Left colon (tissue), 2 donors: ENCODE data around the gene ERVFRD-1. TPM values are rescaled to one million over a fixed set of nuclear protein-coding genes. Genes with fewer than 3 reads are reported as not detected.

Experiments
- ATAC-seq: fragments of 200-7000 bp; cut with Tn5 transposase; one replicate; pipeline ENCODE4 v1.9.1; 2020; ENCODE audit warnings: mild to moderate bottlenecking, moderate library complexity
- DNase-seq, 2 donors: peaks; one replicate each; pipeline ENCODE4 v3.0.0-alpha.2; 2020
- intact Hi-C, 2 donors: fragments of 100-400 bp; cut with DNase I in 1 of 2; cut with micrococcal nuclease in 1 of 2; formaldehyde crosslinking; loops; one replicate each; pipeline versions ENCODE4 v1.11.2 to v1.14.0; 2022; cut with DNase I, micrococcal nuclease
- long read RNA-seq: library from polyadenylated mRNA; unstranded; transcript quantifications from one replicate; pipeline ENCODE4 v2.0.0, GENCODE V29; 2021
- total RNA-seq, 2 donors: library from RNA; stranded (reverse); fragmentation: NEBNext Ultra II Directional; extraction: Animal tissue kit (Norgen Biotek cat#: 25700); gene quantifications; one replicate each; pipeline ENCODE4 v1.2.1, GENCODE V29; 2021
- donor health status: DM: no; HTN: no; CAD: no.
- donor health status: DM: yes; HTN: yes; CAD: no.

The ERVFRD-1 gene
- under 1 TPM; 0.09 to 0.14 TPM for total RNA-seq
- long read RNA-seq, result 0 reads

GRCh38 chr6:11110921-11111768, at the start of gene ERVFRD-1:
Gene ERVFRD-1, minus strand, starts transcription at chr6:11111725. Its CDS starts 6,415 bp downstream, at chr6:11105310.
- DNase-seq (no peak), ATAC-seq (no peak)
- intact Hi-C loops, result no loop called here

- DNase-seq (no peak), ATAC-seq (no peak)
- intact Hi-C loops, result no loop called here
Measured at GRCh38 chr6:11160199-11160598, 48.7 kb upstream of the ERVFRD-1 start.

GRCh38 chr6:11155589-11155988, 44.1 kb upstream of the ERVFRD-1 start:
- intact Hi-C loops, result no loop called here
- ATAC-seq (no peak), DNase-seq (no peak)

GRCh38 chr6:11153447-11153846, 41.9 kb upstream of the ERVFRD-1 start:
- DNase-seq, result no peak
- intact Hi-C loops, result no loop called here
- ATAC-seq, result no peak

- DNase-seq (no peak), ATAC-seq (no peak)
- intact Hi-C loops, result no loop called here
Measured at GRCh38 chr6:11152581-11152980, 41.1 kb upstream of the ERVFRD-1 start.

- no peak for DNase-seq
- intact Hi-C loops, result no loop called here
- no peak for ATAC-seq
Measured at GRCh38 chr6:11151488-11151887, 40.0 kb upstream of the ERVFRD-1 start.

GRCh38 chr6:11149551-11149950, 38.0 kb upstream of the ERVFRD-1 start:
- DNase-seq (no peak), ATAC-seq (no peak)
- intact Hi-C loops, result loop anchor here in 1 of 2 donors (5.0 kb wide), 1 partner anchor 348 kb away; no protein-coding TSS in a partner anchor

GRCh38 chr6:11146117-11146826, 34.7 kb upstream of the ERVFRD-1 start:
- no peak for DNase-seq
- ATAC-seq, result no peak
- intact Hi-C loops, result loop anchor here in 1 of 2 donors (5.0 kb wide), 1 partner anchor 351 kb away; no protein-coding TSS in a partner anchor

GRCh38 chr6:11144393-11144851, 32.9 kb upstream of the ERVFRD-1 start:
- peak; percentile 71 to 90 for DNase-seq
- intact Hi-C loops, result loop anchor here in 1 of 2 donors (2.0 kb wide), 1 partner anchor 352 kb away; no protein-coding TSS in a partner anchor
- ATAC-seq, result peak; percentile 96

GRCh38 chr6:11143394-11144371, 32.2 kb upstream of the ERVFRD-1 start:
- ATAC-seq, result peak; percentile 60
- peak; percentile 23 to 64 for DNase-seq
- intact Hi-C loops, result loop anchor here in 1 of 2 donors (2.0 kb wide), 1 partner anchor 353 kb away; no protein-coding TSS in a partner anchor

- intact Hi-C loops, result no loop called here
Measured at GRCh38 chr6:11142296-11143027, 30.9 kb upstream of the ERVFRD-1 start.

GRCh38 chr6:11141295-11141694, 29.8 kb upstream of the ERVFRD-1 start:
- intact Hi-C loops, result no loop called here
- ATAC-seq, result no peak
- DNase-seq, result no peak

More at GRCh38 chr6:11142296-11143027, 30.9 kb upstream of the ERVFRD-1 start:
- ATAC-seq, result no peak
- DNase-seq, result no peak

- no peak for ATAC-seq
- intact Hi-C loops, result no loop called here
- no peak for DNase-seq
Measured at GRCh38 chr6:11140056-11140455, 28.5 kb upstream of the ERVFRD-1 start.

GRCh38 chr6:11139051-11139960, 27.8 kb upstream of the ERVFRD-1 start:
- intact Hi-C loops, result no loop called here
- DNase-seq (no peak), ATAC-seq (no peak)

GRCh38 chr6:11136809-11137208, 25.3 kb upstream of the ERVFRD-1 start:
- ATAC-seq (no peak), DNase-seq (no peak)
- intact Hi-C loops, result no loop called here

- ATAC-seq (no peak), DNase-seq (no peak)
- intact Hi-C loops, result no loop called here
Measured at GRCh38 chr6:11133281-11133680, 21.8 kb upstream of the ERVFRD-1 start.
